Activated CD4-positive, alpha-beta T cell treated with anti-CD3 and anti-CD28 coated beads for 1 hour (primary cell): ENCODE results near the gene CYP2E1.
"Not testable (repeated sequence)": the region's sequence is repeated elsewhere in the genome, so short reads cannot be mapped to it uniquely, and the experiment has no call there.

ENCODE experiments used
- DNase-seq: peaks from one replicate; pipeline ENCODE4 v3.0.0-alpha.2; 2020

CYP2E1 gene

GRCh38 chr10:133528845-133529575 lies 1.8 kb downstream of the CYP2E1 start:
- DNase-seq = no peak

GRCh38 chr10:133529576-133529946 lies 2.4 kb downstream of the CYP2E1 start:
- no peak for DNase-seq

DNA sequence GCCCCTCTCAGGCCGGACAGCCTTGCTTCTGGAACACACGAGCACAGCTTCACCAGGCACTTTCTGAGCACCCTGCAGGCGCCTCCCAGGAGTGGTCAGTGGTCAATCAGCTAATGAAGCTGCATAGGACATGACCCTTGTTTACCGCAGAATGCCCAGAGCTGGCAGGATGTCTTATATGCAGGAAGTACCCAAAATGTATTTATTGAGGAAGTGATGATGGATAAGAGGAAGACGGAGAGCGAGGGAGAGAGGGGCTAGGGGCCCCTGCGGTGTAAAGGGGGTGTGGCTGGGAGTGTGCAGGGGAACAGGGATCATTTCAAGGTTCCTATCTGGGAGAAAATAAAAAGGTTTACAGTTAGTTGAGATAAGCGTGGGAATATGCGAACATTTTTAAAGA lies 3.3 kb downstream of the CYP2E1 start:
- DNase-seq = no peak

DNA sequence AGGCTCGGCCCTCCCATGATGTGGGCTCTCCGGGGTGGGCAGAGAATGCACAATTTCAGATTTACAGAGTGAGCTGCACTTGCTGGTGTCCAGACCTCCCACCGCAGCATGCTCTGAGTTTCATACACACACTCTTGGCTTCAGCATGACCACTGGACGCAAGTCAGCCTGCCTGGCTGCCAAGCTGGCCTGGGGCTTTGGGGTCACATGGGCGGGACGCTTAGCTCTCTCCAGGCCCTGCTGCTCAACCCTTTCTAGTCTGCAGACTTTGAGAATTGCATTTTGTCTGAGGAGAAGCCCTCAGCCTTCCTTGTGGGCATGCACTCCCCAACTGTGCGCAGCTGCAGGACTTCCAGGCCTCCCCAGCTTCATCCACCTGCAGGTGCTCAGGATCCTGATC lies 5.7 kb downstream of the CYP2E1 start:
- DNase-seq = no peak

GRCh38 chr10:133534417-133534816 lies 7.3 kb downstream of the CYP2E1 start:
- DNase-seq = no peak

GRCh38 chr10:133536198-133536597 lies 9.0 kb downstream of the CYP2E1 start:
- DNase-seq = no peak

GRCh38 chr10:133537546-133538545 lies 10.7 kb downstream of the CYP2E1 start:
- DNase-seq = no peak

- not testable (repeated sequence) for DNase-seq
These were observed 14.3 kb downstream of the CYP2E1 start for GRCh38 chr10:133541441-133541975.

DNA sequence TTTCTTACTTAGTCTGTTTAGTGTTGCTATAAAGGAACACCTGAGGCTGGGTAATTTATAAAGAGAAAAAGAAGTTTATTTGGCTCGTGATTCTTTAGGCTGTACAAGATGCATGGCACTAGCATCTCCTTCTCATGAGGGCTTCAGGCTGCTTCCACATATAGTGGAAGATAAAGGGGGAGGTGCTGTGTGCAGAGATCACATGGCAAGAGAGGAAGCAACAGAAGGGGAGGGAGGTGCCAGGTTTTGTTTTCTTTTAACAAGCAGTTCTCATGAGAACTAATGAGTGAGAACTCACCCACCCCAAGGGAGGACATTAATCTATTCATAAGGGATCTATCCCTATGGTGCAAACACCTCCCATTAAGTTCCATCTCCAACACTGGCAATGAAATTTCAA lies 17.3 kb downstream of the CYP2E1 start:
- DNase-seq = no peak

DNA sequence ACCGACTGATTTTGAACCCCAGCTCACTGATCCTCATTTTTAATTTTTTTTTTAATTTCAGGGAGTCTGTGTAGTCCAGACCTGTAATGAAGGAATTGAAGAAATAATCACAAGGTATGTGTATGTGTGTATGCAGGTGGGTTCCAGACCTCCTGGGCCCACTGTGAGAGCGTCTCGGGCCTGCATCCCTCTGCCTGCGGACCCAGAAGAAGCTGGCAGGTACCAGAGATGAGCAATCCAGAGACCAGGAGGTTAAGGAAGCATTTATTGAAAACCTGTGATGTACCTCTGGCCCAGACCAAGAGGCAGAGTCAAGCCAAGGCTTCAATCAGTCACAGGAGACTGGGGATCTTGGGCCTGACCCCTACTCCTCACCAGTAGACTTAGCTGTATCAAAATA lies 27.4 kb downstream of the CYP2E1 start:
- no peak for DNase-seq

DNA sequence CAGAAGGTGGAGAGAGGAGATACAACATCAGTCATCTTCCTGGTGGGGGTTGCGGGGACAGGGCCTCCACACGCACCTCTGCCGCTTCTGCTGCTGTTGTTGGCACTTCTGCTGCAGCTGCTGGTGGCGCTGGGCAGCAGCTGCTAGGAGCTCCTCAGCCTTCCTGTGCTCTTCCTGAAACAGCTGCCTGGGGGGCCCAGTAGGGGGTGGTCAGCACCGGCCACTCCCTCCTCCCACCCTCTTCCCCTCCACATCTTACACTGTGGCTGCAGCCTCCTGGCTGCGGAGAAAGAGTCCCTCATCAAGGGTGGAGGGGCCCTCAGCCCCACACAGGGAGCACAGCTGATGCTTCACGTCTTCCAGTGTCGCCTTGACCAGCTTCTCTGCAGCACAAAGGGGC lies 28.4 kb downstream of the CYP2E1 start:
- no peak for DNase-seq

DNA sequence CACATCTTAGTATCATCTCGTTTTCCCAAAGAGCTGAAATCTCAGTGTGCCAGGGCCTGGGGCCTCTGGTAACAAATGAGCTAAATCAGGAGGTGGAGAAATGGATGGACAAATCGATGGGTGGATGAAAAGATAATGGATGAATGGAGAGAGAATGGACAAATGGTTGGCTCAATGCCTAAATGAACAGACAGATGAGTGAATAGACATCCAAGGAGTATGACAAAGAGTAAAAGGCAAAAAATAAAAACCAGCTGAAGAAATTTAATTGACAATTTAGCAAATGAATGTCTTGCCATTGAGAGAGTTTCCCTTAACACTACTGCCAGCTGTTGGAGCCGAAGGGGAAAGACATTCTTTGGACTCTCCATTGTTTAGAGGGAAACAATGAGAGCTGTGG lies 30.2 kb downstream of the CYP2E1 start:
- no peak for DNase-seq

DNA sequence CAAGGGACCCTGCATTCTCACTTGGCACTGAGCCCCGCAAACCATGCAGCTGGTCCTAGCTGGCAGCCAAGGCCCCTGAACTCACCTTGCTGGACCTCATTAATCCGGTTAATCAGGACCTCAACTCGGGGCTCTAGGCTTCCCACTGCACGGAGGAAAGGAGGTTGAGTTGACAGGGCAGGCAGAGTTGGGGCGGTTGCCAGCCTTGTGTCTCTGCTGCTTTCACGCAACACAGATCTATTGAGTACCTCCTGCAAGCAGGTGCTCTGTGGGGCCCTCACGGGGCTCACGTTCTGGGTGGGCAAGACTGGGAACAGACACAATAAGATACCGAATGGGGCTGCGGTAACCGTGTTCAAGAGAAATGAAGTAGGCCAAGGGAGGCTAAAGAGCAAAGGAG lies 32.1 kb downstream of the CYP2E1 start:
- no peak for DNase-seq

DNA sequence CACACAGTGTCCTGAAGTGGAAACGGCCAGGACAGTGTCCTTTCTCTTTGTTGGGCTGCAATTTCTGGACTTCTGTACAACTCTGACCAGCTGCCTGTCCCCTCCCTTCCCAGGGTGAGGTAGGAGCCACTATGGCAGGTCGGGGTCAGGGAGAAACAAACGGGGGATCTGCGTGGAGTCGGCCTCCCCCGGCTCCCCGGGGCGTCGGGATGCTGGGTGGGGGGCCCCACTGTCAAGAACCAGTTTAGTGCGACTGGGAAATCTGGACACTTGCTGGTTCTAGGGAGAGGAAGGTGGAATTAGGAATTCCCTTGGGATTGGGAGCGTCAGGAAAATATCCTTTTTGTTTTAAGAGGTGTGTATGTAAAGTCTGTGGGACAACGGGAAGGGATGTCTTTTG lies 37.7 kb downstream of the CYP2E1 start:
- no peak for DNase-seq

- no peak for DNase-seq
These were observed 38.5 kb downstream of the CYP2E1 start, which contains the start of gene SYCE1 for GRCh38 chr10:133565441-133566294. TSS of gene SYCE1 (minus strand) at chr10:133565583. CDS start at chr10:133565529, 54 bp downstream.

- no peak for DNase-seq
These were observed 40.0 kb downstream of the CYP2E1 start for GRCh38 chr10:133567119-133567518.

DNA sequence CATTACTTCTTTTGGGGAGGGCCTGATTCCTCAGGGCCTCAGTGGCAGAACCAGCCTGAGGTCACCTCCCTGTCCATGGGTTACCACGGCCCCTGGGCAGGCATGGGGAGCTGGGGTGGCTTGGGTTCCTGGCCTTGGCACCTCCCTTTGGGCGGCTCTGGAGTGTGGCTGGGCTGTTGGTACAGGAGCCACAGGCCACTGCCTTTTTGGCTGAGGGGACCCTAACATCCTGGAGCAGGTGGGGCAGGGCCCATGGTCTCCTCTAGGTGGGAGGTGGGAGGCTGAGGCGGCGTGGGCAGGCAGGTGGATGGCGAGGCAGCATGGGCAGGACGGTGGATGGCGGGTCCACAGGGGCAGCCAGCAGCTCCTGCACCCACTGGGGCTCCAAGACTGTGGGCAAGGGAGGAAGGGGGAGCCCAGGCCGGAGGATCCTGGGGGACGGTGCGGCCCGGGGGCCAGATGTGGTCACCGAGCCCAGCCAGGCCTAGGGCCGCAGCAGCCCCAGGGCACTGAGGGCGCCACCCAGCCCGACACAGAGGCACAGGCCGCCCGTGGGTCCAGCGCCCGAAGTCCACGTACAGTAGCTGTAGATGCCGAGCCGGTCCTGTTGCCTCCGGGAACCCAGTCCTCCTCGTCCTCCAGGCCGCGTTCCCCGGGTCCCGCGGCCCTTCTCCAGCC lies 40.6 kb downstream of the CYP2E1 start:
- DNase-seq = no peak

DNA sequence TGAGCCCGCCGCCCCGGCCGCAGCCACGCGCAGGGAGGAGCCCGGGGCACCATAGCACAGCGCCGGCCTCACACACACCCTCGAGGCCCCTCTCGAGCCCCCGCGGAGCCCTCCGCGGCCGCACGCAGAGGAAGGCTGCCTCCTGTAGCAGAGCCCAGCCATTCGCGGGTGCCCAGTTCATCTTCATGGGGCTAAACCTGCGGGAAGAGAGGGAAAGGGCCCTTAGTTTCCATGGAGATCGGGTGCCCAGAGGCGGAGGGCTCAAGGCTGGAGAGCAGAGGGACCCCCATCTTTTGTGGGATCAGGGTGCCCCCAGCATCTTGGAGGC lies 41.1 kb downstream of the CYP2E1 start:
- no peak for DNase-seq

GRCh38 chr10:133568831-133569527 lies 41.8 kb downstream of the CYP2E1 start:
- DNase-seq = not testable (repeated sequence)

GRCh38 chr10:133569801-133570200 lies 42.6 kb downstream of the CYP2E1 start:
- not testable (repeated sequence) for DNase-seq

DNA sequence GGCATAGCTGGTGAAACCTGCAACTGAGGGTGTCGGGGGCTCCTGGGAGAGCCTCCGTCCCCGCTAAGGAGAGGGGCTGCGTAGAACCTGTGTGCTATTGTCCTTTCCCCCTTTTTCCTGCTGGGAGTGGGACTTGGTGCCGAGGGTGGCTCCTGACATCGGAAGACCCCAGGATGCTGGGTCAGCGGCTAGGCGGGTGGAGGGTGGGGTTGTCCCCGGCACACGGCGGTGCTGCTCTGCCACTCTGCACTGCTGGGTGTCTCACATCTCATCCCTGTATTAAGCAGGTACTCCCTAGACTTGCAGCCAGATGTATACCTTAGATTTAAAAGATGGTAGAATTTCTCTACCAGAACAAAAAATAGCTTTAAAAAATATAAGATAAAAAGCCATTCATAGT lies 44.9 kb downstream of the CYP2E1 start:
- DNase-seq = not testable (repeated sequence)

DNA sequence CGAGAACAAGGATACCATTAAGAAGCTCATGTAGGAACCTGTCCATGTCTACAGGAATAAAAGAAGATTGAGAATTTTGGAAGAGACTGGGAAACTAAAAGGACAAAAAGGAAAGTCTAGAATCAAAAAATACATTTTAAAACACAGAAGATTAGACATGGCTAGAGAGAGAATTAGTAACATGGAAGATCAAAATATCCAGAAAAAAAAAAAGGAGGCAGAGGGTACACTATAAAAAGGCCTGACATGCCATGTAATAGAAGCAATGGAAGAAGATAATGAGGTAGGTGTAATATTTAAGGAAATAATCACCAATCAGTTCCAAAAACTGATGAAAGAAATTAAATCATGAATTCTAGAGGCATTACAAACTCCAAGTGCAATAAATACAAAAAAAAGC lies 46.3 kb downstream of the CYP2E1 start:
- DNase-seq = not testable (repeated sequence)
